ENCODE results near the gene C10orf120.

C10orf120 gene

DNA sequence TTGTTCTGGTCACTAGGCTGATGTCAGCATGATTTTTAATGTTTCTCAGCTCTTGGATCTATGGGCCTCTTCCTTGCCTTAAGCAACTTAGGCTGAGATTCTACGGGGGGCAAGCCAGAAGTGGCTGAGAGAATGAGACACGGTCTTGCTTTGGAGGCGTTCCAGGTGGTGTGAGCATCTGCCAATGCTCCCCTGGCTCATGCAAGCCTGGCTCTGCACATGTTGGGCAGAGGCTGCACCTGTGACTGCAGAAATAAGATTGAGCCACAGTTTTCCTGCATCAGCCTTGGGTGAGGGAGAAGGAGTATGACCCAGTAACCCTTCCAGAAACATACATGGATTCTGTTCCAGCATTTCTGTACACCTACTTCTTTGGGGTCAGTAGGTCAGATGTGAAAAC, 41.9 kb downstream of the C10orf120 start:
- H3K27ac ChIP-seq, result no peak overlapping the region
- ChIA-PET CTCF (no interaction called here), POLR2A (ENCODE audit: low non-redundant PET) (no interaction called here)
- TF ChIP-seq, protein P1, sequence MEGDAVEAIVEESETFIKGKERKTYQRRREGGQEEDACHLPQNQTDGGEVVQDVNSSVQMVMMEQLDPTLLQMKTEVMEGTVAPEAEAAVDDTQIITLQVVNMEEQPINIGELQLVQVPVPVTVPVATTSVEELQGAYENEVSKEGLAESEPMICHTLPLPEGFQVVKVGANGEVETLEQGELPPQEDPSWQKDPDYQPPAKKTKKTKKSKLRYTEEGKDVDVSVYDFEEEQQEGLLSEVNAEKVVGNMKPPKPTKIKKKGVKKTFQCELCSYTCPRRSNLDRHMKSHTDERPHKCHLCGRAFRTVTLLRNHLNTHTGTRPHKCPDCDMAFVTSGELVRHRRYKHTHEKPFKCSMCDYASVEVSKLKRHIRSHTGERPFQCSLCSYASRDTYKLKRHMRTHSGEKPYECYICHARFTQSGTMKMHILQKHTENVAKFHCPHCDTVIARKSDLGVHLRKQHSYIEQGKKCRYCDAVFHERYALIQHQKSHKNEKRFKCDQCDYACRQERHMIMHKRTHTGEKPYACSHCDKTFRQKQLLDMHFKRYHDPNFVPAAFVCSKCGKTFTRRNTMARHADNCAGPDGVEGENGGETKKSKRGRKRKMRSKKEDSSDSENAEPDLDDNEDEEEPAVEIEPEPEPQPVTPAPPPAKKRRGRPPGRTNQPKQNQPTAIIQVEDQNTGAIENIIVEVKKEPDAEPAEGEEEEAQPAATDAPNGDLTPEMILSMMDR (conservative IDR thresholded peaks at IDR 0.05; ENCODE audit: low read depth), result no peak
- DNase-seq (ENCODE audit: low spot score), result no peak

- ChIA-PET CTCF (no interaction called here), POLR2A (ENCODE audit: low non-redundant PET) (no interaction called here)
- DNase-seq (ENCODE audit: low spot score), result no peak
- H3K27ac ChIP-seq, result no peak overlapping the region
- TF ChIP-seq, protein P1 (conservative IDR thresholded peaks at IDR 0.05; ENCODE audit: low read depth), result no peak
Observed at GRCh38 chr10:122657255-122657654, 42.4 kb downstream of the C10orf120 start.

DNA sequence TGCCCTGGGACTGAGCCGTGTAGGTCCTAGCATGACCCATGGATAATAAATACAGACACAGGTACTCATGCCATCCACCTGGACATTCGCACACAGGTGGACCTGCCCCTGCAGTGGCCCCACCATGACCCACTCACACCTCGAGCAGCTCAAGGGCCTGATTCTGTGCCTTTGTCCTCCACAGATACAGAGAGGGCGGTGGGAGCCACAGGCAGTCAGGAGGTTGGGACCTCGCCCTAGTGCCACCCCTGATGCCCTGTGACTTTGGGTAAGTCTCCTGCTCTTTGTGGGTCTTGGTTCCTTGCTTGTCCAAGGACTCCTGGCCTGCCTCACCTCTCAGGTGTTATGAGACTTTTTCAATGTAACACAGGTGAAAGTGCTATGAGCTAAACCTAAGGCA, 42.9 kb downstream of the C10orf120 start:
- no peak for DNase-seq (ENCODE audit: low spot score)
- TF ChIP-seq, protein P1 (conservative IDR thresholded peaks at IDR 0.05; ENCODE audit: low read depth), result no peak
- H3K27ac ChIP-seq, result no peak overlapping the region
- ChIA-PET CTCF (no interaction called here), POLR2A (ENCODE audit: low non-redundant PET) (no interaction called here)

- POLR2A ChIA-PET (ENCODE audit: low non-redundant PET), result no interaction called here
- TF ChIP-seq, protein P1 (conservative IDR thresholded peaks at IDR 0.05; ENCODE audit: low read depth), result no peak
- DNase-seq (ENCODE audit: low spot score), result no peak
- CTCF ChIA-PET, result interaction anchor here (0.6 kb wide), 1 partner anchor 376 kb away, joined by 4 read pairs; no protein-coding TSS in a partner anchor
- no peak overlapping the region for H3K27ac ChIP-seq
Observed at GRCh38 chr10:122656308-122656705, 43.3 kb downstream of the C10orf120 start.

DNA sequence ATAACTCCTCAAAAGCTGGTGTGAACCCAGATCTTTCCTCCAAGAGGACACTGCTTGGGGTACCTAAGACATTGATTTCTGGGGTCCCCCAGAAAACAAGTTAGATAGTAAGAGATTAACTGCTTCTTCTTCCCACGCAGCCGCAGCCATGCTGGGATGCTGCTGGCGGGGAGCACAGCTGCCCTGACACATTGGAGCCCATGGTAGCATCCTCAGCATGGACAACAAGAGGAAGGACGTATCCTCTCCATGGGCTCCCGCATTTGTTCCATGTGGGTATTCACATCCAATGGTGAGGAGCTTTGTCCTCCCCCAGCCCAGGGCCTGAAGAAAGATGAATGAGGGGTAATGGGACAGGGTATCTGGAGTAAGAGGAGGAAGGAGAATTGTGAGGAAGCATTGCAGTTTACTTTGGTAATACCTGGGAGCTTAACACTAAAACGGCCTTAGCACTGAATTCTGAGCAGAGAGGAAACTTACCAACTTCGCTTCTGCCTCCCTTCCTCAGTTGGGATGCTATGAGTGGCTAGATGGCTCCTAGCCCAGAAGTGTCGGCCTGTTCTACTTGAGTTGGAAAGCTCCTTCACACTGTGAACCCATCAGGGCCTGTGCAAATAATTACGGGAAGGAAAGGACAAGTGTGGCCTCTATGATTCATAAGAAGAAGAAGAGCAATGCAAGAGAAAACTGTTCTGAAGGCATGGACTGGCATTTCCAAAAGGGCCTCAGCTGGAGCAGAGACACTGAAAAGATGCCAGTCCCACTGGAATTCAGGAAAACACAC, 43.9 kb downstream of the C10orf120 start:
- TF ChIP-seq, protein P1 (conservative IDR thresholded peaks at IDR 0.05; ENCODE audit: low read depth), result no peak
- CTCF ChIA-PET, result interaction anchor here (0.5 to 0.6 kb wide), 2 partner anchors 22 to 375 kb away, joined by 3 to 4 read pairs; no protein-coding TSS in a partner anchor
- H3K27ac ChIP-seq, result no peak overlapping the region
- POLR2A ChIA-PET (ENCODE audit: low non-redundant PET), result no interaction called here
- DNase-seq (ENCODE audit: low spot score), result no peak

DNA sequence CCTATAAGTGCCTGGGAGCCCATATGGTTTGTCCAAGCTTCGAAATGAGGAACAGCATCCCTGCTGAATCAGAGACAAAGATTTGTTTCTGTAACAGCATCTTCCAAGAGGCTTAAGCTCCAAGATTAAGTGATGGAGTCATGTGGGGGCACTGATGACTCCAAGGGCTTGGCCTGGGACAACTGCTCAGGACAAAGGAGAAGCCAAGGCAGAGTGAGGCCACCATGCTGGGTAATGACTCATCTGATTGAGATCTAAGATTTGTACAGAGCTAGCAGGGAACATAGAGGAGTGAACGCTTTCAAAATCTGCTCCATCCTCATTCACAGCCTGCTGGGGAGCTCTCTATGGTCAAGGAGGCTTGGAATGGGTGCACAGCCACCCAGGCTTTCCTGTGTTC, 49.3 kb downstream of the C10orf120 start:
- DNase-seq (ENCODE audit: low spot score), result no peak
- ChIA-PET CTCF (interaction anchor here (0.6 kb wide), 1 partner anchor 340 kb away, joined by 3 read pairs; no protein-coding TSS in a partner anchor), POLR2A (ENCODE audit: low non-redundant PET) (no interaction called here)
- TF ChIP-seq, protein P1 (conservative IDR thresholded peaks at IDR 0.05; ENCODE audit: low read depth), result no peak
- no peak overlapping the region for H3K27ac ChIP-seq

Measured in RWPE1 (cell line).